Loucy (cell line): ENCODE measurements around the gene RPH3AL.

Experiments used
- CTCF ChIP-seq: fragments of 200-600 bp; sonication (generic); conservative IDR thresholded peaks from 2 replicates; pipeline ENCODE4 v1.5.1; 2014; ENCODE audit warnings: mild to moderate bottlenecking, antibody characterized with exemption, low read length
- EZH2phosphoT487 ChIP-seq: fragments of 200-600 bp; IDR thresholded peaks from 2 replicates; pipeline ENCODE4 v1.6.1; 2018; ENCODE audit warnings: antibody characterized with exemption, mild to moderate bottlenecking, moderate library complexity, borderline replicate concordance

GRCh38 chr17:400257-400656 lies 47.6 kb upstream of the RPH3AL start:
- no peak for TF ChIP-seq CTCF
- TF ChIP-seq EZH2phosphoT487, result no peak
